ENCODE results near the gene PTCH1.

The PTCH1 gene

DNA sequence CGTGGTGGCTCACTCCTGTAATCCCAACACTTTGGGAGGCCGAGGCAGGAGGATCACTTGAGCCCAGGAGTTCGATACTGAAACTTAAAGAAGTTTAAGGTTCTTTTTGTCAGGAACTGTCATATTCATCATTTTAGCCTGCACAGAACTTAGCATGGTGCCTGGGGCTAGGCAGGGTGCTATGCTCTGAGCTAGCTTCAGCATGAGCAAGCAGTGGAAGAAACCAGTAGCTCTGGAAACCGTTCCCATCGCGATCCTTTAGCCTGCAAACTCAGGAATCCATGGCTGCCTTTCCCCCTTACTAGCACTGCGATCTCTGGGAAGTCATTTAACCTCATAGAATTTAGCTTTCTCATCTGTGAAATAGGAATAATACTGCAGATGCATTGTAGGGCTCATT is 80.4 kb downstream of the PTCH1 start:
- no peak for DNase-seq

DNA sequence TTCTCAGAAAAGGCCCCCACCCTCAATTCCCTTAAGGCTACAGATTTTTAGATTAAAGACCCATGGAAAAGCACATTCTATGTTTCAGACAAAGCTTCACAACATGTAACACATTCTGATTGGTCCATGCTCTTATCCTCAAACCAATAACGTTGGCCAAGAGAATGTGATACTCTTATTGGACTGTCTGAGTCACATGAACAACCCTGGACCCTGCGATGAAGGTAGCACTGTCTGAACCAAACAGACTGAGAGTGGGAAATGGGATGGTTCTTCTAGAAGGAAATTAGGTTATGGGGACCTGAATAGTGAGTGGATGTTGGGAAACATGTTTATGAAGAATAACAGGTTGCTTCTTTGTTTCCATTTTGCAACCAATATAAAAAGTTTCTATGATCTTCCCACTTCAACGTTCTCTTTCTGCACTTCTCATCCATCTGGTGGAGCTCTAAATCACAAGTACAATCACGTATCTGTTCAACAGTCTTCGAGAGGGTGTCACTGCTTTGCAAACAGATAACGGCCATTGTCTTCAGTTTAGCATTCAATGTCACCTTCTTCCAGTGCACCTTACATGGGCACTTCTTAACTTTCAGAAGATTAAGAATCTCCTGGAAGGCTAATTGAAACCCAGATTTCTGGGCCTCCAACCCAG is 81.6 kb downstream of the PTCH1 start:
- no peak for DNase-seq

DNA sequence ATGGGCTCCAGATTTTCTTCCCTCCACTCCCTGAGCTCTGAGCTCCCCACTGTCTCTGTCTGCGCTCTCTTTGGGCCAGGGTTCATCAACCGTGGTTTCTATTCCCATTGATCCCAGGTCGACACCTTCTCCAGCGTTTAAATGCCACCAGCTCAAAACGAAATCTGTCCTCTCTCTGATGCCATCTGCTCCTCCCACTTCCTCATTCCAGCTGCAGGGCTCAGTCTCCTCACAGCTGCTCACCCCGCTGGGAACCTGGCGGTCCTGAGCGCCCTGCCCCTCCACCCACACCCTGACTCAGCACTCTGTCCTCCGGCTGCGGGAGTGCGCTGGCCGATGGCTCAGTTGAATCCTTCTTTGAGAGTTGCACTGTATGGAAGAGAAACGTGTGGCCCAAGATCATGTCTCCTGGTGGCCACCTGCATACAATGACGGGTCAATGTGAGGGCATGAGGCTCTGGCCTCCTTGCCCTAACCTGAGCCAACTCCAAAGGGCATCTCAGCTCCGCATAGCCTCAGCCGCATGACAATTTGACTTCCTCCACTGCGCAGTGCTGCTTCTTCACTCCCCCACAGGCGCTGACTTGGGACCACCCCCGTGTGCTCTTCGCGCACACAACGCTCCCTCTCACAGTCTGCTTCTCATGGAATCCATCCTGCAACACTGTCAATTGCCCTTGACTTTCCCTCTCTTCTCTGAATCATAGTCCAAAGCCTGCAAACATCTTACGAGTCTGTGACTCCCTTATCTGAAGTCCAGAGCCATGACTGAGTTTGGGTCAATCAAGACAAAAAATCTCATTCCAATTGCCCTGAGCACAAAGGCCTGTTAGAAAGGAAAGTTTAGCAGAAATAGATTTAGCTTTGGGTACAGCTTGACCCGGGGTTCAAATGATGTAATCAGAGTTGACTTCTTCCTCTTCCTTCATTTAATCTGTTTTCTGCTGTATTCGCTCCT is 82.4 kb downstream of the PTCH1 start:
- no peak for DNase-seq

GRCh38 chr9:95433096-95433819 is 83.5 kb downstream of the PTCH1 start:
- no peak for DNase-seq

GRCh38 chr9:95431286-95431685 is 85.5 kb downstream of the PTCH1 start:
- DNase-seq, result no peak

GRCh38 chr9:95429948-95430620 is 86.7 kb downstream of the PTCH1 start:
- DNase-seq, result no peak

DNA sequence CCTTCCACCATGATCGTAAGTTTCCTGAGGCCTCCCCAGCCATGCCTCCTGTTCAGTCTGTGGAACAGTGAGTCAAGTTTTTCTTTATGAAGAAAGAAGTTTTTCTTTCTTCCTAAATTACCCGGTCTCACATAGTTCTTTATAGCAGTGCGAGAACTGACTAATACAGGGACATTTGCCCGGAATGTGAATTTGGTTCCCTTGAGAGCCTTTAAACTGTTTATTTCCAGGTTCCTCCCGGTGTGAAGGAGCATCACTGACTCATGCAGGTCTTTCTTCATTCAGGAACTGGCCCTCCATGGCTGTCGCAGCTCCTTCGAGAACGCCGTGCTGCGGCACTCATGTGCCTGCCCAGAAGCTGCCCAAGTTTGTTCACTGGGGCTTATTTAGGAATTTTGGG is 87.7 kb downstream of the PTCH1 start:
- no peak for DNase-seq

GRCh38 chr9:95425910-95426551 is 90.7 kb downstream of the PTCH1 start:
- no peak for DNase-seq

DNA sequence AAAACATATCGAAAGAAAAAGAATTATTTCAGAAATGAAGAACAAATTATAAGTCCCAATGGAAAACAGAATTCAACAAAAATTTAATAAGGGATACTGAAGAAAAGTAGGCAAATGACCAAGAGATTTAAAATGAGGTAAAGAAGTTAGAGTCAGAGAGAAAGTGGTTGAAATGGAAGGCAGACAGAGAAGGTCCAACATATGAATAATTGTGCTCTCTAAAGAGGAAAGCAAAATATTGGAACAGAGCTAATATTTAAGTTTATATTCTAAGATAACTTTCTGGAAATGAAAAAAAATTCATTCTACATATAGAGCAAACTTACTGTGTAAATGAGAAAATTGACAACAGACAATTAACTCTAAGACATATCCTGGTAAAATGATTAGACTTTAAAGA is 94.1 kb downstream of the PTCH1 start:
- no peak for DNase-seq

DNA sequence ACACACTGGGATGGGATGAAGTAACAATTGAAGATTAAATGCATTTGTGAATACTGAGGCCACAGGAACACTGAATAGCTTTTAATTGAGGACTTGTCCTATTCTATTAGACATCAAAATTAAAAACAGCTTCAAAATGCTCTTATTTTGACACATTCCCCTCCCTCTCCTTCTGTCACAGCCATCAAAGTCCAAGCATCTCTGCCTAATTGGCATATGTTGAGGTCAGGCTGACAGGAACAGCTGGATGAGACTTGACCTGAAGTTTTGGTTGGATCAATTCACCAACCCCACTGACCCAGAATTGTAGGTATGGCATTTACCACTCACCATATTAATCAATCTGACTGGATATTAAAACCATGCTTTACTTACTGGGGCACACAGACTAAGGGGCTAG is 96.3 kb downstream of the PTCH1 start:
- DNase-seq, result no peak

DNA sequence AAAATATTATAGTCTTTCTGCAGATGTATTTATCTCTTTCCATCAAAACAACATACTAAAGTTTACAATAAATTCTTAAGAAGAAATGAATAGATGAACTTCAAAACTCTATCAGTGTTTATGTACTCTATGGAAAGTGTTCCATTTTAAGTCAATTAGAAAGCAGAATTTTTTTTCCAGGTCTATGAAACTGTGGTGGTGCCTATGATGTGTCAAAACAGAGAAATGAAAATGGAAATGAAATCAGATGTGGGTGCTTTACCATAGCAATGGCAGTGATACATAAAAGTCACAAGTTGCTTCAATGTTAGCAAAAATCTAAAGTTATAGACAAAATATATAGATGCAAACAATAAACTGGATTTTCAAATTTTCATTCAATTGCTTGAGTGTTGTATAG is 97.3 kb downstream of the PTCH1 start:
- no peak for DNase-seq

GRCh38 chr9:95415158-95415557 is 101.6 kb downstream of the PTCH1 start:
- DNase-seq, result no peak

DNA sequence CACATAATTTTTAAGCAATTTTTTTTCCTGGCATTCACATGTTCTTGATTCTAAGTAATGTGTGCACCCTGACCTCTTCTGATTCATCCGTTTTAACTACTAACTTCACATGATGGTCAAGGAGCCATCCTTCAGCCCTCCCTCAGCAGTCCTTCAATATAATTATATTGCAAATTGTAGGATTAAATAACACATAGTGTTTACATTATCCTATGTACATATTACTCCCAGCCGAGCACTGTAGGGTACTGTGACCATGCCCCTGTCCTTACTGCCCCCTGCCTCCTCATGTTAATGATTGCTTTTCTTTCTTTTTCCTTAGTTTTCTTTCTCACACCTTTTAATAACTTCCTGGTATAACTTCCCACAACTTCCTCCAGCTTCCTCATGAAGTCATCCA is 103.0 kb downstream of the PTCH1 start:
- DNase-seq, result no peak

- DNase-seq, result no peak
Observed at GRCh38 chr9:95411054-95411892, 105.5 kb downstream of the PTCH1 start.

DNA sequence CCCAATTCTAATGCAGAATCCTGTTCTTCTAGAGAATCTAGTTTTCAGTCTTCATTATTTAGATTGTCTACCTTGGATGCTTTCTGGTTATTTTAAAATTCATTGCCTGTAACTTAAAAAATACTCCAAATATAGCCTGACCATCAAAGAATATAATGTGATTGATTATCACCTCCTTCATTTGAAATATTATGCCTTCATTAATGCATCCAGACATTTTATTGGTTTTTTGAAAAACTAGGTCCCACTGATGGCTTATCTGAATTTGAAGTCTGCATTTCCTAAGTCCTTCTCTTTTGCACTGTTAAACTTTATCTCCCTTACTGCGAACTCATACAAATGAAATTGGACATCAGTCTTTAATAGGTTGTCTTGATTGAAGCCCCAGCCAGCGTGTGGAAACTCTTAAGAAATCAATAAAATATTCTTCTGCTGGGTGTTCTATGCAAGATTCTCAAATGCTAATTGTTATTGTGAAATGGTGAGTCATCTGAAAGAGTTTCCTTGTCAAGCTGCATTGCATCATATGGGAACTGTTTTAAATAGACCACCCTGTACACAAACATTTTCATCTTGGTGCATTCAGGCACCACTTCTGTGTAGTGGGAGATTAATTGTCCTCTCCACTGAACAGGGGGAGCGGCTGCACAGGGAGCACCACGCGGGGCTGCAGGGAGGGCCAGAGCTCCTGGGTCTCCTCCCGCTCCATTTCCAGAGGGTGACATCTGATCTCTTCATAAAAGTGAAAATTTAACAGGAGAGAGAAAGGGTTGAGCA is 106.9 kb downstream of the PTCH1 start:
- DNase-seq, result no peak

- DNase-seq, result no peak
Observed at GRCh38 chr9:95407524-95407923, 109.2 kb downstream of the PTCH1 start.

- no peak for DNase-seq
Observed at GRCh38 chr9:95406121-95406520, 110.7 kb downstream of the PTCH1 start.

DNA sequence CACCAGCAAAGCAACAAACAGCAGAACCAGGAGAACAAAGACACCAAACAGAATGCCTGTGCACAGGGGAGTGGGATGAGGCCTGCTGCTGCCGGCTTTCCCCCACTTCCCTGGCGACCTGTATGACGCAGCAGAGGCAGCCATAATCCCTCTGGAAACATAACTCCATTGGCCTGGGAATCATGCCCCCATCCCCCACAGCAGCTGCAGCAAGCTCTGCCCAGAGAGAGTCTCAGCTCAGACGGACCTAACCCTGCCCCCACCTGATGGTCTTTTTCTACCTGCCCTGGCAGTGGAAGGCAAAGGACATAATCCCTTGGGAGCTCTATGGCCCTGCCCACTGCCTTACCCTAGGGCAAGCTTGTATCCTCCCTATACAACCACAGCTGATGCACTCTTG is 117.5 kb downstream of the PTCH1 start:
- no peak for DNase-seq
